Measurements from ENCODE around the gene CDH4.

DNA sequence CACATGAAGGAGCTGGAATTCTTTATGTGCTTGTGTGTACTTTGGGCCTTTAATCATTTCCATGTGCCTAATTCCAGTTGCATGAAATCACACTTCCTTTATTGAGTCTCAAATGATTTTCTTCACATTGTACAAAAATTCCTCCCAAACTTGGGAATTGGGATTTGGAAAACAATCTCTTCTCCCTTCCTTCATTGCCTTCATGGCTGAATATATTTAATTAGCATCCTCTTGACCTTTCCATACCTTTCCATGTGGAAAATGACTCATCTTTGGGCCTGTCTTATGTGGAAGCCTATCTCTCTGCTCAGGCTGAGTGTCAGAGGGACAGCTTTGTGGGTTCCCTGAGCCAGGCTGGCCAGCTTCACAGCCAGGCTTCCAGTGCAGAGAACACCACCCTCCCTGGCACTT is 33.0 kb upstream of the CDH4 start:
- TF ChIP-seq, protein P1, sequence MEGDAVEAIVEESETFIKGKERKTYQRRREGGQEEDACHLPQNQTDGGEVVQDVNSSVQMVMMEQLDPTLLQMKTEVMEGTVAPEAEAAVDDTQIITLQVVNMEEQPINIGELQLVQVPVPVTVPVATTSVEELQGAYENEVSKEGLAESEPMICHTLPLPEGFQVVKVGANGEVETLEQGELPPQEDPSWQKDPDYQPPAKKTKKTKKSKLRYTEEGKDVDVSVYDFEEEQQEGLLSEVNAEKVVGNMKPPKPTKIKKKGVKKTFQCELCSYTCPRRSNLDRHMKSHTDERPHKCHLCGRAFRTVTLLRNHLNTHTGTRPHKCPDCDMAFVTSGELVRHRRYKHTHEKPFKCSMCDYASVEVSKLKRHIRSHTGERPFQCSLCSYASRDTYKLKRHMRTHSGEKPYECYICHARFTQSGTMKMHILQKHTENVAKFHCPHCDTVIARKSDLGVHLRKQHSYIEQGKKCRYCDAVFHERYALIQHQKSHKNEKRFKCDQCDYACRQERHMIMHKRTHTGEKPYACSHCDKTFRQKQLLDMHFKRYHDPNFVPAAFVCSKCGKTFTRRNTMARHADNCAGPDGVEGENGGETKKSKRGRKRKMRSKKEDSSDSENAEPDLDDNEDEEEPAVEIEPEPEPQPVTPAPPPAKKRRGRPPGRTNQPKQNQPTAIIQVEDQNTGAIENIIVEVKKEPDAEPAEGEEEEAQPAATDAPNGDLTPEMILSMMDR (conservative IDR thresholded peaks at IDR 0.05): no peak
- TF ChIP-seq EZH2 (IDR thresholded peaks at IDR 0.05; ENCODE audit: low read depth): no peak
